Right renal pelvis (tissue), 4 donors: ENCODE results near the gene ITFG1. TPM values are rescaled to one million over a fixed set of nuclear protein-coding genes. Genes with fewer than 3 reads are reported as not detected.
"Not testable (repeated sequence)": the region's sequence is repeated elsewhere in the genome, so short reads cannot be mapped to it uniquely, and the experiment has no call there.

Source experiments
- DNase-seq, 4 donors: peaks; one replicate each; pipeline ENCODE4 v3.0.0-alpha.2; 2013; ENCODE audit warnings: low read depth in 4 of 4, low spot score in 3 of 4, missing footprints in 1 of 4
- polyA plus RNA-seq, 4 donors: library from polyadenylated mRNA; unstranded; fragments of 120-200 nt; gene quantifications; one replicate each; pipeline ENCODE4 v1.2.1, GENCODE V29; 2013; ENCODE audit not compliant: insufficient read length in 4 of 4

Gene ITFG1
- polyA plus RNA-seq, 4 donors = 109 to 145 (median 129) TPM

DNA sequence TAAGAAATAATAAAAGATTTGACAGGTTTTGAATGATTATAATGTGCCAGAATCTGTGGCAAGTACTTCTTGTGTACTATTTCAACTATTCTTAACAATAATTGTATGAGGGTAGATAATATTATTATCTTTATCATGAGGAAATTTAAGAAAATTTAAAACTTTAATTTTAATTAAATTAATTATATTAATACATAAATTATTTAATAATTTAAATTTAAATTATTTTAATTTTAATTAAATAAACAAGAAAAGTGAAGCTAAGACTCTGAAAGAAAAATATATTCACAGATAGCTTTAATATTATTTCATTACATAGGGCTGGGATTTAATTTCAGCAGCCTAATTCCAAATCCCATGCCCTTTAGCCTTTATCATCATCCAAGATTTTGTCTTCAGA, 285.7 kb downstream of the ITFG1 start:
- no peak for DNase-seq

GRCh38 chr16:47162670-47163420, 298.0 kb downstream of the ITFG1 start:
- no peak for DNase-seq

DNA sequence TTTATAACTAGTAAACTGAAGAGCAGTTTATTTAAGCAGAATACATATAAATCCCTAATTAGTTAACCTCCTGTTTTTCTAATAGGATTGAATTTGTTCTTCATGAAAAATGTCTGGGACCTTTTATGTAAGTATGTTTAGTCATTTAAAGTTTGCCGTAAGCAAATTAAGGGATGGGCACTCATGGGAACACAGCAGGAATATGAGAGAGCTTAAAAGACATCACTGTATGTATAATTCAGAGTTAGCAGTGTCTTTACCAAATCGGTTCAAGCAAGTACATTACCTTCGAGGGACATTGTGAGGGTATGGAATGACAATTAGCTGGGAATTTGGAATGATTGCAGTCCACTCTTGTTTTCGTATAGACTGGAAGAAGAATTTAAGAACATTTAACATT, 299.4 kb downstream of the ITFG1 start:
- DNase-seq = no peak

DNA sequence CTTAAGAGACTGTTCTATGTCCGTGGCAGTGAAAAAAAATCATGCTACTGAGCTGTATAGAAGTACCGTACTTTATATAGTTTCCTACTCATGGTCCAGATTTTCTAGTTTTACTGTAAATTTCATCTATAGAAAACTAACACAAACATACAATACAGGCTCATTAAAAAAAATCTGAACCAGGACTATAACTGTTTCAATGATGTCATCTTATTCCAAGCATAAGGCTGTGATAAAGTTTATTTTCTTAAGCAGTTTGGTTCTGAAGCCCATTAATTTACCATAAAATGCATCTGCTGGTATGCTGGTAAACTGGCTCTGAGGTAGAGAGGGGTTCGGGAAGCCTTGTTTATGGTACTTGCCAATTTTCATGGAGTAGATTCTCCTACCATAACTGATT, 300.4 kb downstream of the ITFG1 start:
- no peak for DNase-seq

GRCh38 chr16:47158992-47159391, 301.9 kb downstream of the ITFG1 start:
- DNase-seq = no peak

- no peak for DNase-seq
Measured at GRCh38 chr16:47156680-47157215, 304.1 kb downstream of the ITFG1 start.

DNA sequence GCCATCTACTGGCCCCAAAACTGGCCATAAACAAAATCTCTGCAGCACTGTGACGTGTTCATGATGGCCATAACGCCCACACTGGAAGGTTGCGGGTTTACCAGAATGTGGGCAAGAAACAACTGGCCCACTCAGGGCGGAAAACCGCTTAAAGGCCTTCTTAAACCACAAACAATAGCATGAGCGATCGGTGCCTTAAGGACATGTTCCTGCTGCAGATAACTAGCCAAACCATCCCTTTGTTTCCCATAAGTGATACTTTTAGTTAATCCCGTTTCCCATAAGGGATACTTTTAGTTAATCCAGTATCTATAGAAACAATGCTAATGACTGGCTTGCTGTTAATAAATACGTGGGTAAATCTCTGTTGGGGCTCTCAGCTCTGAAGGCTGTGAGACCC, 308.4 kb downstream of the ITFG1 start:
- not testable (repeated sequence) for DNase-seq

DNA sequence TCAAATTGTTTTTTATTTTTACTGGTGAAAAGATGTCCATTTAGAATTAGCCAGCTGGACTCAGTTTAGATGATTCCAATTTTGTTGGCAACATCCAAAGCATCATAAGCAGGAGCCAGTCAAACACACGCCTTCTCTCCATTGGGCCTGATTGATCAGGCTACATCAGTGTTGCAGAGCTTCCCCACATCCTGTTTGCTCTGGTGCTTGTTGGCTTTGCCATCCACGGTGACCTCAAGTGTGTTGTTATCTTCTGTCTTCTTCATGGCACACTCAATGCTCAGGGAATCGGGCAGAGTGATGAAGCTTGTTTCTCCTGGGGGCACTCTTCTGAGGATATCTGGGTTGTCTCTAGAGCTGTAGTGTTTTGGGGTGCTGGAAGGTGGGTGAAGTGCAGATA, 310.8 kb downstream of the ITFG1 start:
- no peak for DNase-seq

DNA sequence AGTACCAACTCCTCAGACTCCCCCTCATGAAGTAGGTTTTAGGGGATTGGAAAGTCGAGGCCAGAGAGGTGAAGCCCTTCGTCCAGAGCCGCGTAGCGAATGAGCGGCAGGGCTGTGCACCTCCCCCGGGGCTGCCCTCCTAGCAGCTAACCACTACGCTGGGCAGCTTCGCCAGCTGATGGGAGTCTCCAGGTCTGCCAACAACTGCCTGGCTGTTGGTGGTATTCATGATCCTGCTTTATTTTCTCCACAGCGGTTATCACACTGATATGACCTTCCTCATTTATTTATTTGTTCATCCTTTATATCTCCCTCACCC, 316.3 kb downstream of the ITFG1 start:
- no peak for DNase-seq

GRCh38 chr16:47143677-47144558, 316.9 kb downstream of the ITFG1 start, which contains the start of gene NETO2:
TSS of gene NETO2 (minus strand) at chr16:47143945. CDS start at chr16:47143612, 333 bp downstream.
- DNase-seq = peak; percentile 31 to 58 (median 36)

- peak; percentile 38 to 54 (median 47) for DNase-seq
Measured at GRCh38 chr16:47142821-47143676, 317.8 kb downstream of the ITFG1 start.

GRCh38 chr16:47142486-47142820, 318.4 kb downstream of the ITFG1 start:
- peak in 3 of 4 donors; percentile 3 to 18 (median 17) for DNase-seq

DNA sequence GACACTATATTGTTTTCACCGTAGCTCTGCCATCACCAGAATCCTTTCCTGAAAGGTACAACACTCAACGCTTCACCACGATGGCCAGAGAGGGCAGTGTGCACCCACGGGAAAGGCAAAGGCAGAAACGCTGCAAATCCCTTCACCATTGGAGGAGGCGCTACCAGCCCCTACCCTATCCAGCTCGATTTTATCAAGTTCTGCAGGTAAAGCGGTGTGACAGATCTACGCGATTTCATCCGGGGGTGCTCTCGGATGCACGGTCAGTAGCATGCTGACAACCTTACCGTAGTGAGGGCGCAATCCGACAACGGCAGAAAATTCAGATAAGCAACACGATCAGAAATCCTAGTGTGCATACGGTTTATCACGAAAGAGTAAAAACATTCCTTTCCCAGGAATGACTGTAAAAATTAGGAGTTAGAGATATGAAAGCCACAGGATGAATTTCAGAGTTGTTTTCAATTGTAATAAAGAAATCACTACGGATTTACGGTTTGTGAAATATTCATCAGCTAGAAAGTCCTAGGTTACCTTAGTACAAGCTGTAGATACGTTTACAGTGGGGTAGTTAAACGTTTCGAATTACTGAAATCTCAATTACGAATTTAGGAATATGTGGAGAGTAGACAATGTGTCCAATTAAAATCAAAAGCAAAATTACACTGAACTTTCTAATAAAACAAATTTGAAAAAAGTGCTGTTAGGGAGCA, 318.9 kb downstream of the ITFG1 start:
- DNase-seq = peak; percentile 64 to 81 (median 76)

DNA sequence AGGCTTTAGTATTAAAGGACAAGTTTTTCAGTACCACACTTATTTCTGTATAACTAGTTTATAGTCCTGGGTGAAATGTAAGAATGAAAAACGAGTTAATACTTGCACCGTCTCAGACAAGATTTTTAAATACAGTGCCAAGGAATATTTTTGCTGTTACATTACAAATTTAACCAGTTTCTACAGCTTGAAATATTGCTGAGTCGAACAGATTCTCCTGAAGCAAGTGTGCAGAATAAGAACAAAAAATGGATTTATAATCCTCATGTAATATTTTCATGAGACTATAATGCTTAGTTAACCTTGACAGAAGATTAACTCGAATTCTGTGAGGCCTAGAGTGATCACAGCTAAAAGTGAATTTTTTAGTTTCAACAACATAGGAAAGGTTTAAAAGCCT, 320.2 kb downstream of the ITFG1 start:
- DNase-seq = no peak

DNA sequence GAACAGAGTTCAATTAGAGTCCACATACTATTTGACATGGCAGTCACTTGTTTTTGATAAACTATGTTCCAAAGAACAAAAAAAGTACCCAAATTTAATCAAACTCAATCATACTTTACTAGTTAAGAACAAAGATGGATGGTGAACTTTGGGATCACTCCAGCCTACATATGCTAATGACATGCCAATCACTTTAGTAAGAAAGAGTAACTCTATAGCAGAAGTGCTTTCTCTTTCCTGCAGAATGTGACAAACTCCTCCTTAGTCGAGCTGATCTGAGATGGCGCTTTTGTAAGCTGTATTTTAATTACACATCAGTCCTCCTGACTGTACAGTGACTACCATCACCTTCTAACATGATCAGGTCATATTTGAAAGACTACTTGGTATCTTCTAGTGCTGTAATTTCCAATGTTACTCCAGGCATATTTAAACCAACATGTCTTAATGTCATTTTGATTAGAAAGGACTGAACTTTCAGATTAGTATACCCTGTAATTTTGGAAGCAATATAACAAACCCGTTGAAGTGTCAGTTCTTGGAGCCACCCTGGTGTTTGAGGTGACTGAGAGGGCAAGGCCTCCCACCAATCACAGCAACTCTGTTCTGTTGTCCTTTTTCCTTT, 321.2 kb downstream of the ITFG1 start:
- no peak for DNase-seq

GRCh38 chr16:47137925-47138324, 322.9 kb downstream of the ITFG1 start:
- DNase-seq = not testable (repeated sequence)

GRCh38 chr16:47136099-47136842, 324.6 kb downstream of the ITFG1 start:
- no peak for DNase-seq

GRCh38 chr16:47134550-47134949, 326.3 kb downstream of the ITFG1 start:
- no peak for DNase-seq

DNA sequence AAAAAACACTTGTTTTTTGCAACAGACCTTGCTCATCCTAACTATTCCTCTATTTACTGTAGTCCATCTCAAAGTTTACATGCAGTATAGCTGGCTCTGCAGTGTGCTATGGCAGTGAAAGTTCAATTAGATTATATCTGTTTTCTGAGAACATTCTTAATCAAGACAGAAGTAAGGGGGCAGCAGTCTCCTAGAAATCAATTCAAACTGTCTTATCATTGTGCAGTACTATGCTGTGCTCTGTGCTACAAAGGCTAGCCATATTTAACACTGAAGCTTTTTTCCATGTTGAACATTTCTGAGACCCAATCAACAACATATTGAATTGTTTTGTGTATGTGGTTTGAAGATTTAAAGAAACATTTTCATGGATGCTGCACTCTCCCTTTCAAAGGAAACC, 328.6 kb downstream of the ITFG1 start:
- DNase-seq = no peak
